HG03175 (cell line): ENCODE measurements around the gene C1RL.

Experiments used
- ATAC-seq: cut with Tn5 transposase; IDR thresholded peaks from one replicate; pipeline ENCODE4 v1.9.1; 2021; ENCODE audit warnings: mild to moderate bottlenecking, moderate library complexity; ENCODE audit not compliant: unreplicated experiment

C1RL gene, protein sequence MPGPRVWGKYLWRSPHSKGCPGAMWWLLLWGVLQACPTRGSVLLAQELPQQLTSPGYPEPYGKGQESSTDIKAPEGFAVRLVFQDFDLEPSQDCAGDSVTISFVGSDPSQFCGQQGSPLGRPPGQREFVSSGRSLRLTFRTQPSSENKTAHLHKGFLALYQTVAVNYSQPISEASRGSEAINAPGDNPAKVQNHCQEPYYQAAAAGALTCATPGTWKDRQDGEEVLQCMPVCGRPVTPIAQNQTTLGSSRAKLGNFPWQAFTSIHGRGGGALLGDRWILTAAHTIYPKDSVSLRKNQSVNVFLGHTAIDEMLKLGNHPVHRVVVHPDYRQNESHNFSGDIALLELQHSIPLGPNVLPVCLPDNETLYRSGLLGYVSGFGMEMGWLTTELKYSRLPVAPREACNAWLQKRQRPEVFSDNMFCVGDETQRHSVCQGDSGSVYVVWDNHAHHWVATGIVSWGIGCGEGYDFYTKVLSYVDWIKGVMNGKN

DNA sequence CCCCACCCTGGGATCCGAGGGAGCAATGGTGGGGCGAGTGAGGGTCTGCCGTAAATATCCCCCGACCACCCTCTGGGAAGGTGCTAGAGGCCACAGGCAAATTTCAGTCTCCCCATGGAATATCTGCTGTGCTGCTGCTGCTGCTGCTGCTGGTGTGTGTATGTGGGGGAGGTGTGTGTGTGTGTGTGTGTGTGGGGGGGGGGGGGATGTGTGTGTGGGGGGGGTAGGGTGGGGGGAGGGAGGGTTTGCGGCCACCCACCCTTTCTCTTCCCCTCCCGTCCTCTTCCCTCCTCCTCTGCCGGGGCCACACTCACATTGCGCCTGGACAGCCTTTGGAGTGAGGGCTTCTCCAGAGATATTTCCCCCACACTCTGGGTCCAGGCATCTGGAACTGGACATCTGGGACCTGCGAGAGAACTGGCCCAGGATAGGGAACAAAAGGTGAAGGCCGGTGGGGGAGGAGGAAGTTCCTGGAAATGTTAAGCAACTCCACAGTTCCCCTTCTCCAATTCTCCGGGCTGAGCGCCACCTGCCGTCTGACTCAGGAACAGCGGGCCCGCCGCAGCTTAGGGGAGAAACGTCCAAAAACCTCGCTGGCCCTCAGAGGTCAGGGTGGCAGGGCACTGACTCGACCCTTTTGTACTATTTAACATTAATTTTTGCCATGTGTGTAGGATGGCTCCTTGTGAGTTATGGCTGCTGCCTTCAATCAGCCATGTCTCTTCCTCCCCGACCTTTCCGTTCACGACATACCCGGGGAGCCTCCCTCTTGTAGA, at the start of gene C1RL:
C1RL (minus strand) TSS at position 419 of the 776 bp plus-strand sequence; CDS start at position 385, 34 bp downstream.
- ATAC-seq, result no peak

DNA sequence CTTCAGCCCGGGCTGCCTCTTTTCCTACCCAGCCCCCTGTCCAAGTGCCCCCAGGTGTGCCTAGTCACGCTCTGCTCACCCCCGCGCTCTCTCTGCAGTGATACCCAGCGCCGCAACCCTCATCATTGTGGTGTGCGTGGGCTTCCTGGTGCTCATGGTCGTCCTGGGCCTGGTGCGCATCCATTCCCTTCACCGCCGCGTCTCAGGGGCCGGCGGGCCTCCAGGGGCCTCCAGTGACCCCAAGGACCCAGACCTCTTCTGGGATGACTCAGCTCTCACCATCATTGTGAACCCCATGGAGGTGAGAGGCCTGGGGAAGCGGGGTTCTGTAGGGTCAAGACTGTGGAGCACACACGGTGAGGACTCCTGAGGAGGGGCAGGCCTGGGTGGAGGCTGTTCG, 48.4 kb upstream of the C1RL start:
- no peak for ATAC-seq

DNA sequence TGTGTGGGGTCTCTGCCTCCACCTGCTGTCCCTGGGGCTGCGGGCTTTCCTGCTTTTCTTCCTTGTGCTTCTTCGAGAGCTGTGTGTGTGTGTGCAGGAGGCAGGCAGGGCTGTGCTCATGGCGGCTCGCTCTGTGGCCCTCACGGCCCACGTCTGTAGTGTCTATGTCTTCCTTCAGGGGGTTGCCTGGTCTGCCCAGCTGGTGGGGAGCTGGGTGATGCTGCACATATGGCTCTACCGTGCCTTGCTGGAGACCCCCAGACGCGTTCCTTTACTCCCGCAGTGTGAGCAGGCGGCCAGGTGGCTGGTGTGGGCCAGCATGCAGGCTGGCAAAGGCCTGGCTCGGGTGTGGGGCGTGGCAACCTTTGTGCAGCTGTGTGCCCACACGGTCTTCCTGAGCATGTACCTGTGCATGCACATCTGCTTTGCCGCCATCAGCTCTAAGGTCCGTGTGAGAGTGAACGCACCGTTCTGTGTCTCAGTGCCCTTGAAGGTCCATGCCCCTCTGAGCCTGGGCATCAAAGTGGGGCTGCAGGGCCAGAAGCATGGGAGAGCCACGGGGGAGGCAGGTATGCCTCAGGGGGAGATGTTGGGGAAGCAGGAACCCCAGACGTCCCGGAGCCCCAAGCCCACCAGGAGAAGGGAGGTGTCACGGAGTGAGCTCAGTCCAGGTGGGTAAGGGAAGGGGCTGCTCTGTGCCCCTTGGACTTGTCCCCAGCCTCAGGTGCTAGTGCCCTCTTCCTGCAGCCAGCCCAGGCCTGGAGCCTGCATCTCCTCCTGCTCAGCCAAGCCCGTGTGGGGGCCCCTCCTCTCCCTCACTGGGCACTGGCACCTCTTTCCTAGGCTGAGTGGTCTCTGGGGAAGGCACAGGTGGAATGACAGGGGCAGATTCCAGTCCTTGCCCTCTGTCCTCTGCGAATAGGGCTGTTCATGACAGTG, 47.5 kb upstream of the C1RL start:
- no peak for ATAC-seq

DNA sequence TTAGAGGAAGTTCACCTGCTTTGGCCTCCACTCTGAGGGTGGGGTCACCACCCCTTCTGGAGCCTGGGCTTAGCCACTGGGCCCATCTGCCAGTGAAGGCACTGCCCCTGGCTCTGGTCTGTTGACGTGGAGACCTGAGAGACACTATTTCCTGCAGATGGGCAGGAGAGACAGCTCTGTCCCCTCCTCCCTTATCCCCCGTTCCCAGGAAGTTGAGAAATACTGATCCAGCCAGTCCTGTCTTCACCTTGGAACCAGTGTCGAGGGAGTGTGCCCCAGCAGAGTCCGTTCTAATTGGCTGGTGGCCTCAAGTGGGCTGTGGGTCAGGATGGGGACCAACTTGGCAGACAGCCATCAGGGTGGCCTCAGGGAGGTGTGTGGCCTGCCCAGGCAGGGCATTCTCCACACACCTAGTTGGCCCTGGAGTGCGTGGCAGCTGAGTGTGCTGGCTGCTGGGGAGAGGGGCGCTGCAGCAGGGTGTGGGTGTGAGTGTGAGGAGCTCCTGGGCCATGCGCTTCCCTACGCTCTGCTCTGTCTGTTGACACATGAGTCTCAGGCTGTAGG, 46.5 kb upstream of the C1RL start:
- no peak for ATAC-seq

DNA sequence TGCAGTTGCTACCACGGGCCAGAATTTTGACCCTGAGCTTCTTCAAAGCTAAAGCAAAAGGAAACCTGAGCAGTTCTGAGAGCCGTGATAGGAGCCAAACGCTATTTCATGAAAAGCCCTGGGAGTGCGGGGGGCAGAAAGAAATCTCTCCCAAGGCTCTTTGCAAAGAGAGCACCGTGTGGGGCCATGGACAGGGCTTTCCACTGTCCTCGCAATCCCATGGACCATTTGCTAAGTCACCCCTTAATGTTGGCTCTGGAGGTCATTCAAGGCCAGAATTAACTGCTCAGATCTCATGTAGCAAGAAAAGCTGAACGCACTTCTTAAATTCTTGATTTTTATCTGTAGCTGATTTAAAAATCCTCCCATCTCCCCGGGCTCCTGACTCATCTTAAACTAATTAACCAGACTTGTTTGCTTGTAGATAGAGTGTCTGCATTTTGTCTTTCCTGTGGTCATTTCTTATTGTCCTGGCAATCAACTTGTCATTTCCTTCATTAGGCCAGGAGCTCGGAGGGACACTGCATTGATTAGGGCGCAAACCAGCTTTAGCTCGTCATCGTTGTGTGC, 46.0 kb upstream of the C1RL start:
- ATAC-seq, result no peak

DNA sequence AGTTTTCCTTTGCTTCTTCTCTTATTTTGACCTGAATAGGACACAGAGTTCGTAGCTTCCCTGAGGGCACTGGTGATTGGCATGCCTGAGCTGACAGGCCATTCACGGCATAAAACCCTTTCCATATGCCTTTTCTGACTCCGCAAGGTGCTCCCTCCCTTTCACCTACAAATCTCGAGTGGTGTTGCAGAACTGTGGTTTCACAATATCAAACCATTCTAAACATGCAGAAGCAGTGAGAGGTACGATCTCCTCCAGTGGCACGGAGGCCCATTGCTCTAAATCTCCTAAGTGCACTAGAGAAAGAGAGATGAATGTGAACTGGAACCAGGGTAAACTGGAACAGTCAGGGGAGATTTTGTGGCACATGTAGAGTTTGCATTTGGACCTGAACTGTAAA, 45.0 kb upstream of the C1RL start:
- no peak for ATAC-seq

DNA sequence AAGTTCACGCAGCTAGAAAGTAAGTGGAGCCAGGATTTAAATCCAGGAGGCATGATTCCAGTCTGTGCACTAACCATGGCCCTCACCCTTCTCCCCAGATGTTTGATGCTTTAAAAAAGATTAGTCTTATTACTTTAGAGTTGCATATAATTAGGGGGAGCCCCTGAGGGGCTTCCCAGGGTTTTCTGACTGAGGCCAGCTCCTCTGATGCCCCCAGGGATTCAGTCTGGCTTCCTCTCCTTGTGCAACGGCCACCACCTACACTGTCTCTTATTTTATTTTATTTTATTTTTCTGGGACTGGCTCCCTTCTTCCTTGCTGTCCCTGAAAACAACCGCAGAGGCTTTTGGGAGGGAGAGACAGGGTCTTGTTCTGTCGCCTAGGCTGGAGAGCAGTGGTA, 43.8 kb upstream of the C1RL start:
- no peak for ATAC-seq

DNA sequence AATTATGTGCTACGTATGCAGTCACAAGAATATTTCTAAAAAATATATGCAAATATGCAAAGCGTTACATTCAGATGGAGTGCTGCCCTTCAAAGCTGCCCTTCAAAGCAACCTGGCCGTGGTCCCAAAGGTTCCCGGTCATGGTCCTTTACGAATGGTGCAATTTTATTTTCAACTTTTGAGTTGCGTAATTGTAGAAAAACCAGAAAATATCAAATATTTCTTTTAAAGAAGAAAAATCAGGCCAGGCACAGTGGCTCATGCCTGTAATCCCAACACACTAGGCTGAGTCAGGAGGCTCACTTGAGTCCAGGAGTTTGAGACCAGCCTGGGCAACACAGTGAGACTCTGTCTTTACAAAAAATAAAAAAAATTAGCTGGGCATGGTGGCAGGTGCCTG, 42.5 kb upstream of the C1RL start:
- no peak for ATAC-seq

DNA sequence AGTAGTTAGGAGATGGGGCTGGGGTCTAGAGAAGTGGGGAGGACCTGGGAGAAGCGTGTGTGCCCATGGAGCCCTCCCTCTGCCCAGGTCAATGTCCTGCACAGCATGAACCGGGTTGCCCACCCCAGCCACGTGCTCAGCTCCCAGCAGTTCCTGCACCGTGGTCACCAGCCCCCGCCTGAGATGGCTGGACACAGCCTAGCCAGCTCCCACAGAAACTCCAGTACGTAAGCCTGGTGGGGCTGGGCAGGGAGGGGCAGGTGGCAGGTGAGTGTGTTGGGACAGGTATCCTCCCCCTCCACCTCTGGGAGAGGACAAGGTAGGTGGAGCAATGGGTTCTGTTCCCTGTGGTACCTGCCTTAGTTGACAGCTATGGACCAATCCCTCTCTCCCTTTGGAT, 41.8 kb upstream of the C1RL start:
- no peak for ATAC-seq

DNA sequence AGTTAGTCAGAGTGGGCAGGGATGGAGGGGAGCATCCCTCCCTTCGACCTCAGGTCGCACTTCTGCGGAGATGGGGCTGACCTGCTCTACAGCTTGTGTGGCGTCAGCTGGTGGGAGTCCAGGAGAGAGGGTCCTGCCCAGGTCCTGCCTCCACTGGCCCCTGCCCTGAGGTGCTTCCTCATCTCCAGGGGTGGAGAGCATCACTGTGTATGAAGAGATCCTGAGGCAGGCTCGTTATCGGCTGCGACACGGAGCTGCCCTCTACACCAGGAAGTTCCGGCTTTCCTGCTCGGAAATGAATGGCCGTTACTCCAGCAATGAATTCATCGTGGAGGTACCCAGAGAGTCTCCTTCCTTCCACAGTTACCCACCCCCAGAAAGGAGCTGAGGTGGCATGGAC, 41.3 kb upstream of the C1RL start:
- no peak for ATAC-seq

DNA sequence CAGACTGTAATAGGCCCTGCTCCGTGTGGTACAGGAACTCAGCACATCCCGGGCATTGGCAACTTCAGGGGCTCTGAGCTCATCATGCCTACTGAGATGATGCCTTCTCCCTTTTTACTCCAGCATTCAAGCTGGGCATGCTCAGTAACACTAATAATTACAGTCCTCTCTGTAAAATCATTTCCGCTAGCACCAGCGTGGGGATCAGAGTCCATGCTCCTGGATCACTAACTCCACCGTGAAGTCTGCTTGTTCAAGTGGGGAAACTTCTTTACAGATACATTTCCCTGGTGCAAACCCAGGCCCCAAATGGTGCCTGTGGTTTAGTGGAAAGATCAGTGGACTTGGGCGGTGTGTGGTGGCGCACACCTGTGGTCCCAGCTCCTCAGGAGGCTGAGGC, 37.9 kb upstream of the C1RL start:
- no peak for ATAC-seq

DNA sequence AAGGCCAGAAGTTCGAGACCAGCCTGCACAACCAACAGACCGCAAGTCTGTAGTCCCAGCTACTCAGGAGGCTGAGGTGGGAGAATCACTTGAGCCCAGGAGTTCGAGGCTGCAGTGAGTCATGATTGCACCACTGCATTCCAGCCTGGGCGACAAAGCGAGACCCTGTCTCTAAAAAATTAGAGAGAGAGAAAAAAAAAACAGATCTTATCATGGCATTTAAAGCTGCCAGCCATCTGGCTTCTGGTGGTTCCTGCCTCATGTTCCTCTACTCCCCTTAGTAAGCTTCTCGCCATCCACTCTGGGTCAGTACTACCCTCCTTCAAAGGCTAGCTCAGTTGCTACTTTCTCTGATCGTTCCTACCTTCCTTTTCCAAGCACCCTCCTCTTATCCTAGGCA, 37.2 kb upstream of the C1RL start:
- no peak for ATAC-seq

DNA sequence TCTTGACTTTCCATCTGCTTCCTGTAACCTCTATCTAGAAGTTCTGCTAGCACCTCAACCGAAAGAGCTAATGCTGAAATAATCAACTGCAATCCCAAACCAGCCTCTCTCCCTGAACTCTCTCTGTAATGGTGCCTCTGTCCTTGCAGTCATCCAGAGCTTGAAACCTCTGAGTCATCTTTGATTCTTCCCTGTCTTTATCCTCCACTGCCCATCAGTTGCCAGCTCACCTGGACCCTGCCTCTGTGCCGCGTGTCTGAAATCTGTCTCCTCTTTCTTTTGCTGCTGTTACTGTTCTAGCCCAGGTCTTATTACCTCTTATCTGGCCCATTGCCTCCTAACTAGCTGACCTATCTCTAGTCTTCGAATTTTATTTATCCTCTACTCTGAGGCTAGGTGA, 36.7 kb upstream of the C1RL start:
- no peak for ATAC-seq

DNA sequence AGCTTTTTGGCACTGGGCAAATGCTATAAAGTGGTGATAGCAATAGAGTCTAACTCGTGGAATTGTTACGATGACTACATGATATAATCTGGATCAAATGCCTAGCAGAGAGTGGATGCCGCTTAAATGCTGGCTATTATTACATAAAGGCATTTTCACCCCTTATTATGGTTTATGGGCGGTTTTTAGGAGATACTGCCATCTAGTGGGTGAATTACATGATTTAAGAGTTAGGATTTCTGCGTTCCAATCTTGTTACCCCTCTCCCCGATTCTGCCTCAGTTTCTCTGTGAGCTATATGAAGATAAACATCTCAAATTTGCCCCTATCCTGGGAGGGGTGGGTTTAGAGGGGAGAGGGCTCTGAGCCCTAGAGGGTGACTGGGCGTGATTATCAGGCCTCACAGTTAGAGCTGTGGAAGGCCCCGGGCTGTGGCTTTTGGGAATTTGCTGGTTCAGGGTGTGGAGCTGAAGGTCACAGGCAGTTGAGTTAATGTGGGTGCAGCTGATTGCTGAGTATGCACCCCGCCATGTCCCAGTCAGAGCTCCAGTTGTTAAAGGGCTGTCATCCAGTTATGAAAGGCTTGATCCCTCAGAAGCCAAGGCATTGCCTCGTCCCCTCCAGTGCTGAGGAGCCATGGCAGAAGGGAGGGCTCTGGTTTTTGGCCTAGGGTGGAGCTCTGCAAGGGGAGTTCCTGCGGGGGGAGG, 35.6 kb upstream of the C1RL start:
- ATAC-seq, result no peak

DNA sequence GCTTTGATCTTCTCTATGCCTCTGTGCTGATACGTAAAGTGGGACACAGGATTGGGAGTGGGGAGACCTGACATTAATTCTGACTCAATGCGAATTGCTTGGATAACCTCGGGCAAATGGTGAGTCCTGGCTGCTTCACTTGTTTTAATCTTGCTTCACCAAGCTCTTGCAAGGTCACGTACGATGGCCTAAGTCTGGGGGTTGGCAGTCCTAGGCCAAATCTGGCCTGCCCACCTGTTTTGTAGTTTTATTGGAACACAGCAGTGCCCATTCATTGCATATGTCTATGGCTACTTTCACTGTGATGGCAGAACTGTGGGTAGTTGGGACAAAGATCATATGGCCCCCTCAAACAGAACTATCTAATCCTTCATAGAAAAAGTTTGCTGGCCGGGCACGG, 34.5 kb upstream of the C1RL start:
- ATAC-seq, result no peak

DNA sequence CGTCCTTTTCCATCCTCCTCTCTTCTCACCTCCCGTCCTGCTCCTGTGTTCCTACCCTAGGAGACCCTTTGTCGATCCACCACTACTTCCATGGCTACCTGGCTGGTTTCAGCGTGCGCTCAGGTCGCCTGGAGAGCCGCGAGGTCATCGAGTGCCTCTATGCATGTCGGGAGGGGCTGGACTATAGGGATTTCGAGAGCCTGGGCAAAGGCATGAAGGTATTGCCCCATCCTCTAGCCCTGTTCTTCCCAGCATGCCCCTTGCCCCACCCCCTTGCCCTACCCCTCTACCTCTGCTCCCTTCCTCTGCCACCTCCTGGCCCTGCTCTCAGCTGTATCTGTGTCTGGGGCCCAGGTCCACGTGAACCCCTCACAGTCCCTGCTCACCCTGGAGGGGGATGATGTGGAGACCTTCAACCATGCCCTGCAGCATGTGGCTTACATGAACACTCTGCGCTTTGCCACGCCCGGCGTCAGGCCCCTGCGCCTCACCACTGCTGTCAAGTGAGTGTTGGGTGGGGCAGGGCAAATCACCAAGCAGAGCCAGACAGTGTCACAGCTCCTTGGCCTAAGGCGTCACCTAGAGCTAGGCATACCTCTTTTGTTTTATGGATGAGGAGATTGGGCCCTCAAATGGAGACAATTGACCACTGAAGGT, 33.9 kb upstream of the C1RL start:
- ATAC-seq, result no peak

DNA sequence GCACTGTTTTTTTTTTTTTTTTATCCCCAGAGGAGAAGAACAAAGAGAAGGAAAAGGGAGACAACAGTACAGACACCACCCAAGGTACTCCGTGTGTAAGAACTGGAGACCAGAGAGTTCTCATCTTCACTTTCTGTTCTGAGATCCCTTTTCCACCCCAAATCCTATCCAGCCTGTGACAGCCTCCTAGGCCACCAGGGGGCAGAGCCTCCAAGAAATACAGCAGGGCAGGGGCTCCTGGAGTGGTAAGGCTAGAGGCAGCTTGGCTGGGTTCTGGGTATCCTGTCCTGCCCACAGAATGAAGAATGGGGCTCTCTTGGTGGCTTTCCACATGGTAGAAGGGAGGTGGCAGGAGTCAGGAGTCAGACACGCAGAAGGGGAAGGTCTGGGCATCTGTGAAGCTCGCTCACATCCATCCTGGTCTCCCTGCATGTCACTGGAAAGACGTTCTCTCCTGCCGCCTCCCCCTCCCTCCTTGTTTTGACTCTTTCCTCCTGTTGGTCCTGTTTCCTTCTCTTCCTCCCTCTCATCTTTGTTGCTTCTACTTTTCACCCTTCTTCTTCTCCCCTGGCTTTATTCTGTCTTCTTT, 33.1 kb upstream of the C1RL start:
- ATAC-seq, result no peak

DNA sequence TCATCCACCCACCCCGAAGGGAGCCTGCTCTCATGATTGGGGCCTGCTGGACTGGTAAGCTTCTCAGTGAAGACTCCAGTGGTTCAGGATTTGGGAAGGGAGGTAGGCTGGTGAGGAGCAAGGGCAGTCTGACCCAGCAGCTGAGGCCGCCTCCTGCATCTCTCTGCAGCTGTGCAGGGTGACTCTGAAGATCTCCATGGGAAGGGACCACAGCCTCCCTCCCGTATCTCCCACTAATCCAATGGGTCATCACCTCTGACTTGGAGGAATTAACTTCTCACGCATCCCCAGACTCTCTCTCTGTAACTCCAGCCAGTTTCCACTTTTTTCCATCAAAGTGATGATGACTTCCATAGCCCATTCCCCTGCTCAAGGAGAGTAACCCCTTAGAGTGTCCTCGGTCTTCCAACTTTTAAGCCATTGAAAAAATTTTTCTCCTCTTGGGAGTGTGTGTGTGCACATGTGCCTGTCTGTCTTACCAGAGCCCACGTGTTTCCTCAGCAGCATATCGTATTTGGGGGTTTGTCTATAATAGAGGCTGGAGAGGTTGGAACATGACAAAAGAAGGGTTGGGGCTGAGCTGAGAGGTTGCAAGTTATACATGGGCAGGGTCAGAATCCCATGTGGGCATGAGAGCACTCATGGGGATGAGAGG, 32.5 kb upstream of the C1RL start:
- ATAC-seq, result no peak
